GM10266 (cell line): ENCODE measurements around the gene MTRF1.

ENCODE experiments used
- DNase-seq: peaks from one replicate; pipeline ENCODE4 v3.0.0; 2012; ENCODE audit errors: extremely low spot score
- TF ChIP-seq, protein P1 (sequence below): IDR thresholded peaks from 2 replicates; pipeline ENCODE4 v1.5.1; 2012; ENCODE audit warnings: mild to moderate bottlenecking, low read depth; ENCODE audit not compliant: control insufficient read depth, insufficient read depth; ENCODE audit errors: missing control alignments

The MTRF1 gene

DNA sequence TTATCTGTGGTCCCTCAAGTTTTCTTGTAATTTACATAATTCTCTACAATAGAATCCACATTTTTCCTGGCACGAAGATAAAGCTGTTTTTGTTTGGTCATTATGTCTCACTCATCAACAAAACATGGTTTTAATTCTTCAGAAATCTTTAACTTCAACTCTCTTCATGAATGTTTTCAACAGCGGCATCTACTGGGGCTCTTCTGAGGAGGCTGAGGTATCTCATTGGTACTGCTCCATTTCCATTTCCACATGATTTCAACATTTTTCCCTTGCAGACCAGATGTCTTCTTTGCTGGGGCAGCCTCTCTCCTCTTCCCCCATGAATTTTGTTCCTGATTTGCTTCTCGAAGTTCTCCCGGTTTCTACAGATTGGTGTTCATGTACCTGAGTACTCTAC lies 63.2 kb downstream of the MTRF1 start:
- TF ChIP-seq, protein P1, sequence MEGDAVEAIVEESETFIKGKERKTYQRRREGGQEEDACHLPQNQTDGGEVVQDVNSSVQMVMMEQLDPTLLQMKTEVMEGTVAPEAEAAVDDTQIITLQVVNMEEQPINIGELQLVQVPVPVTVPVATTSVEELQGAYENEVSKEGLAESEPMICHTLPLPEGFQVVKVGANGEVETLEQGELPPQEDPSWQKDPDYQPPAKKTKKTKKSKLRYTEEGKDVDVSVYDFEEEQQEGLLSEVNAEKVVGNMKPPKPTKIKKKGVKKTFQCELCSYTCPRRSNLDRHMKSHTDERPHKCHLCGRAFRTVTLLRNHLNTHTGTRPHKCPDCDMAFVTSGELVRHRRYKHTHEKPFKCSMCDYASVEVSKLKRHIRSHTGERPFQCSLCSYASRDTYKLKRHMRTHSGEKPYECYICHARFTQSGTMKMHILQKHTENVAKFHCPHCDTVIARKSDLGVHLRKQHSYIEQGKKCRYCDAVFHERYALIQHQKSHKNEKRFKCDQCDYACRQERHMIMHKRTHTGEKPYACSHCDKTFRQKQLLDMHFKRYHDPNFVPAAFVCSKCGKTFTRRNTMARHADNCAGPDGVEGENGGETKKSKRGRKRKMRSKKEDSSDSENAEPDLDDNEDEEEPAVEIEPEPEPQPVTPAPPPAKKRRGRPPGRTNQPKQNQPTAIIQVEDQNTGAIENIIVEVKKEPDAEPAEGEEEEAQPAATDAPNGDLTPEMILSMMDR: no peak
- DNase-seq: no peak

DNA sequence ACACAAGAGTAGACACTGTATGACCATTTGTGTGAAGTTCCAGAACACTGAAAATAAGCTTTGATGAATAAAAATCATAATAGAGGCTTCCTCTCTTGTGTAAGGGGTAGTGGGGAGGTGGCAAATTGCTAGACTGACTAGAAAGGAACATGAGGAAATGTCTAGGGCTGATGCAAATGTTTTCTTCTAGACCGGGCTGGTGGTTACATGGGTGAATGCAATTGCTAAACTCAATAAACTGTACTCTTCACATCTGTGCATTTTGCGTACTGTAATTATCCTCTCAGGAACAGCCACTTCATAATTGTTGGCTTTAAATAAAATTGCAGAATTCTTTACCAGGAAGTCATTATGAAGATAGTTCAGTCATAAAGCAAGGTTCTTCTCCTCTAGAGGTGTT lies 63.9 kb downstream of the MTRF1 start:
- DNase-seq: peak; percentile 25
- TF ChIP-seq, protein P1: no peak

DNA sequence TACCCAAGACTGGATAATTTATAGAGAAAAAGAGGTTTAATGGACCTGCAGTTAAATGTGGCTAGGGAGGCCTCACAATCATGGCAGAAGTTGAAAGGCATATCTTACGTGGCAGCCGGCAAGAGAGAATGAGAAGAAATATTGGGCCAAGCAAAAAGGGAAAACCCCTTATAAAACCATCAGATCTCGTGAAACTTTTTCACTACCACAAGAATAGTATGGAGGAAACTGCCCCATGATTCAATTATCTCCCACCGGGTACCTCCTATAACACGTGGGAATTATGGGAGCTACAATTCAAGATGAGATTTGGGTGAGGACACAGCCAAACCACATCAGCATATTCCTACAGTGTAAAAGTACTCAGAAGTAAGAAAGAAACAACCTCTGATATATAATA lies 64.3 kb downstream of the MTRF1 start:
- TF ChIP-seq, protein P1: no peak
- no peak for DNase-seq

DNA sequence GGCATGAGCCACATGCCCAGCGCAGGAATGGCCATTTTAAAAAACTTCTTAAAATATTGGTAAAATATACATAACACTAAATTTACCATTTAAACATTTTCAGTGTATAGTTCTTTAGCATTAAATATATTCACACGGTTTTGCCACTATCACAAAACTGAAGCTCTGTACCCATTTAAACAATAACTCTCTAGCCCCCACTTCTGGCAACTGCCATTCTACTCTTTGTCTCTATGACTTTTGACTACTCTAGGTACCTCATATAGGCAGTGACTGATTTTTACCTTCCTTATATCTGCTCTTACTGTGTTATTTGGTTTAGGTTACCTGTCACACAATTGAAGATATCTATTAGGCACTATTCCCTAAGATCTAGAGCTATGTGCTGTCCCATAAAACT lies 66.8 kb downstream of the MTRF1 start:
- no peak for DNase-seq
- TF ChIP-seq, protein P1: no peak

DNA sequence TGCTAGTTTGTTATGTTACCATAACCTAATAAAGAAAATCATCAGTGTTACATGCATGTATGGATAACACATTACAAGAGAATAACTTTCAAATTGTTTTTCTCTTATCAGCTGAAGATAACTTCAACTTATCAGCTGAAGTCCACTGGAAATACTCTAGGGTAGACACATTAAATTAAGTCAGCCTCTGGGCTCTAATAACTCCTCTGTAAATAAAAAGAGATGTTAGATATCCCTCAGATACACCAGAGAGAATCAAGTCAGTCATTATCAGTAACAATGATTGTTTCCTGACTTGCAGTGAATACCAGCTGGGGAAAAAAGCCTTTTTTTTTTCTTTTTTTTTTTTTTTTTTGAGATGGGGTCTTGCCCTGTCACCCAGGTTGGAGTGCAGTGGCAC lies 67.4 kb downstream of the MTRF1 start:
- TF ChIP-seq, protein P1: no peak
- no peak for DNase-seq

DNA sequence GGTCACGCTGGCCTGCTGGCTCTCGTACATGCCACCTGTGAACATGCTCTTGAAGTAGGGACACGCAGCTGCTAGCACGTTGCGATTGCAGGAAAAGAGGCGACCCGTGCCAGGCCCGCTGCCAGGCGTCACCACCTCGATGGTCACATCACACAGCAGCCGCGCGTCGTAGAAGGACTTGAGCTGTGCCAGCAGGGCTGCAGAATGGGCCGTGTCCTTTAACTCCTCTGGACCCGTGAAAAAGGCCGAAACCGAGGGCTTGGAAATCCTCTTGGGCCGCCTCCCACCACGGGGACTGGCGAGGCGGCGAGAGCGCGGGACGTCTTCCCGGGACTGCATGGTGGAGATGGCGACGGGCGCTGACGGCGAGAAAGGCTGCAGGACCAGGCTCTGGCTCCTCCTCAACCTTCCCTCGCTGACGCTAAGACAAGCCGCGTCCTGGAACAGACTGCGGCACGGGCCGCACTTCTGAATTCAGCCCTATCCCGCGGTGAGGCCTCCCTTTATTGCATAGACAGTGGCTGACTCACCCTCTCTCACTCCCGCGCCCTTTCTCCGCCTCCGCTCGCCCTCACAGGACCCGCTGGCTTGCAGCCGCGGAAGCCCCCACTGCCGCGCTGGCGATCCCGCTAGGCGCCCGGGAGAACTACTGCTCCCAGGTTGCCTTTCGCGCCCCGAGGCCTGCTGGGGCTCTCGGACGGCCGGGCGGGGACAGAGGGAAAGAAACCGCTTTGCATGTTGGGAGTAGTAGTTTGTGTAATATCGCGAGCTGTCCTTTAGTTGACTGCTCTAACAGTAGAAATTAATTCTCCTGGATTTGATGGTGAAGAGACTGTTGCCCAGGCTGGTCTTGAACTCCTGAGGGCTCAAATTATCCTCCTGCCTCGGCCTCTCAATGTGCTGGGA lies 69.2 kb downstream of the MTRF1 start, which contains the start of gene KBTBD7:
Gene KBTBD7, minus strand, starts transcription at position 651 of the 906 bp plus-strand sequence. Its CDS starts 312 bp downstream, at position 339.
- TF ChIP-seq, protein P1: no peak

DNA sequence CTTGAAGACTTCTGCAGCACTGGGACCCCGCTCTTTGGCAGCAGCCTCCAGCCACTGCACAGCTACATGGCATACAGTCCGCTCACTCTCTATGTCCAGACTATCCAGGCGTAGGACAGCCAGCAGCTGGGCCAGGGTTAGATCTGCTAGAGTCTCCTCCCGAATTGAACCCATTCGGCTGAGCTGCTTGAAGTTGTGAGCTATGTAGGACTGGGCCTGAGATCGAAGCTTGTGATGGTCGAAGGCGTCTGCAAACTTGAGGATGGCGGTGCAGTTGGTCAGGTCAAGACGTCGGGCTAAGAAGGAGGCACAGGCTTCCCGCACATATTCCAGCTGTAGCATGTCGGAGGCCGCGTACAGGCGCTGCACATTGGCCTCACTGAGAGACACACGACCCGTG lies 69.9 kb downstream of the MTRF1 start:
- DNase-seq: no peak
- TF ChIP-seq, protein P1: no peak

More for the DNA sequence above, 69.2 kb downstream of the MTRF1 start, which contains the start of gene KBTBD7:
- peak; percentile 82 for DNase-seq
